Nephron (organoid): Measurements from ENCODE around the gene CCDC121.
"Not testable (repeated sequence)": the region's sequence is repeated elsewhere in the genome, so short reads cannot be mapped to it uniquely, and the experiment has no call there.

Experiments
- H3K27ac Mint-ChIP-seq, 3 experiments: 2 replicates each; pipeline ENCODE4 v1.8.0; 2020; ENCODE audit warnings: mixed read lengths in 3 of 3, mild to moderate bottlenecking in 2 of 3, moderate library complexity in 1 of 3
- H3K27me3 Mint-ChIP-seq: 2 replicates; pipeline ENCODE4 v1.8.0; 2021; ENCODE audit warnings: low read depth, mild to moderate bottlenecking, moderate library complexity, mixed read lengths
- H3K36me3 Mint-ChIP-seq: 2 replicates; pipeline ENCODE4 v1.8.0; 2020; ENCODE audit warnings: low read depth, mixed read lengths
- H3K4me1 Mint-ChIP-seq: 2 replicates; pipeline ENCODE4 v1.8.0; 2020; ENCODE audit warnings: mixed read lengths
- H3K4me3 Mint-ChIP-seq, 3 experiments: 2 replicates each; pipeline ENCODE4 v1.8.0; 2020; ENCODE audit warnings: mild to moderate bottlenecking in 3 of 3, mixed read lengths in 3 of 3, moderate library complexity in 2 of 3
- H3K9me3 Mint-ChIP-seq: 2 replicates; pipeline ENCODE4 v1.8.0; 2020; ENCODE audit warnings: mixed read lengths
- CTCF ChIP-seq, 3 experiments: fragments of 200-600 bp; sonication (generic); IDR thresholded peaks; one replicate each; pipeline ENCODE4 v1.5.0; 2021; ENCODE audit warnings: antibody characterized with exemption in 3 of 3; ENCODE audit not compliant: unreplicated experiment in 3 of 3

The CCDC121 gene

DNA sequence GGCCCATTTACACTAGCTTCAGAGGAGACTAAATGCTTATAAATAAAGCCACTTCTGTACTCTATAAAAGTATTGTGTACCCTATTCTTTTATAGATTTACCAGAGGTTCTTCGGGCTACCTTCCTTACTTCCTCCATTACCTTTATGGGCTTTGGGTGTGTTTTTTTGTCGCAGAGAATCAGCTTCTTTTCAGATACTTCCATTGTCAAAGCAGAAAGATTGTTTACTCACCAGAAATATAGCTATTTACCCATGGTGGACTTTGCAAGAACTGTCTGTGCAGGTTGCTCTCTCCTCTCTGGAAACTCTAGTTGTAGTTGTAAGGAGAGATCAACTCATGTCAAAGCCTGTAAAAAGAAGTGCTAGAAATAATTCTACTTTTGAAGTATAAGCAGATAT lies 14.8 kb downstream of the CCDC121 start:
- Mint-ChIP-seq H3K27me3 (no peaks in the 10 kb centered on the region), H3K4me1 (no peaks in the 10 kb centered on the region), H3K27ac (no peak overlapping the region), H3K4me3 (no peak overlapping the region), H3K9me3 (no peaks in the 10 kb centered on the region), H3K36me3 (peaks cover 64% of the 10 kb centered on the region)
- no peak for TF ChIP-seq CTCF (IDR thresholded peaks at IDR 0.05; ENCODE audit: unreplicated experiment in 3 of 3)

GRCh38 chr2:27606611-27607010 lies 22.2 kb downstream of the CCDC121 start:
- Mint-ChIP-seq H3K27ac (no peak overlapping the region), H3K9me3 (no peaks in the 10 kb centered on the region), H3K36me3 (peaks cover 64% of the 10 kb centered on the region), H3K27me3 (no peaks in the 10 kb centered on the region), H3K4me1 (no peaks in the 10 kb centered on the region), H3K4me3 (no peak overlapping the region)
- no peak for TF ChIP-seq CTCF (IDR thresholded peaks at IDR 0.05; ENCODE audit: unreplicated experiment in 3 of 3)

GRCh38 chr2:27596627-27597026 lies 32.2 kb downstream of the CCDC121 start:
- H3K4me1 Mint-ChIP-seq = no peaks in the 10 kb centered on the region
- H3K36me3 Mint-ChIP-seq = peaks cover 84% of the 10 kb centered on the region
- no peaks in the 10 kb centered on the region for H3K27me3 Mint-ChIP-seq
- H3K4me3 Mint-ChIP-seq = no peak overlapping the region
- peaks cover 41% of the 10 kb centered on the region for H3K9me3 Mint-ChIP-seq
- TF ChIP-seq CTCF (IDR thresholded peaks at IDR 0.05; ENCODE audit: unreplicated experiment in 3 of 3) = no peak
- no peak overlapping the region for H3K27ac Mint-ChIP-seq

DNA sequence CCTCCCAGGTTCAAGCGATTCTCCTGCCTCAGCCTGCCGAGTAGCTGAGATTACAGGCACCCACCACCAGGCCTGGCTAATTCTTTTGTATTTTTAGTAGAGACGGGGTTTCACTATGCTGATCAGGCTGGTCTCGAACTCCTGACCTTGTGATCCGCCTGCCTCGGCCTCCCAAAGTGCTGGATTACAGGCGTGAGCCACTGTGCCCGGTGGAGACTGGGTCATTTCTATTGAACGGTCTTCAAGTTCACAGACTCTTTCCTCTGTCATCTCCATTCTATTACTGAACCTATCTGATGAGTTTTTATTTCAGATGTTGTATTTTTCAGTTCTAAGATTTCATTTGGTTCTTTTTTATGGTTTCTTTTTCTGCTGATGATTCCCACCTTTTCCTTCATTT lies 33.4 kb downstream of the CCDC121 start:
- H3K4me1 Mint-ChIP-seq, H3K4me3 Mint-ChIP-seq, H3K27ac Mint-ChIP-seq, H3K27me3 Mint-ChIP-seq: not testable (repeated sequence)
- Mint-ChIP-seq H3K36me3 (peaks cover 79% of the 10 kb centered on the region), H3K9me3 (peaks cover 49% of the 10 kb centered on the region)

DNA sequence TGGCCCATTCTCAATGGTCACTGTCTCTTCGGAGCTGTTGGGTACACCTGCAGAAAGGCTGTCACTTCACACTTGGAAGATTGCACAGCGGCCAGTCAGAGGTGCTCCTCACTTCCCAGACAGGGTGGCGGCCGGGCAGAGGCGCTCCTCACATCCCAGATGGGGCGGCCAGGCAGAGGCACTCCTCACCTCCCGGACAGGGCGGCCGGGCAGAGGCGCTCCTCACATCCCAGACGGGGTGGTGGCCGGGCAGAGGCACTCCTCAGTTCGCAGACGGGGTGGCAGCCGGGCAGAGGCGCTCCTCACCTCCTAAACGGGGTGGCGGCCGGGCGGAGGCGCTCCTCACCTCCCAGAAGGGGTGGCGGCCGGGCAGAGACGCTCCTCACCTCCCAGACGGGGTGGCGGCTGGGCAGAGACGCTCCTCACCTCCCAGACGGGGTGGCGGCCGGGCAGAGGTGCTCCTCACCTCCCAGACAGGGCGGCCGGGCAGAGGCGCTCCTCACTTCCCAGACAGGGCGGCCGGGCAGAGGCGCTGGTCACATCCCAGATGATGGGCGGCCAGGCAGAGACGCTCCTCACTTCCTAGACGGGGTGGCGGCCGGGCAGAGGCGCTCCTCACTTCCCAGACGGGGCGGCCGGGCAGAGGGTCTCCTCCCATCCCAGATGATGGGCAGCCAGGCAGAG lies 34.6 kb downstream of the CCDC121 start:
- not testable (repeated sequence) for H3K4me3 Mint-ChIP-seq
- H3K9me3 Mint-ChIP-seq = peaks cover 61% of the 10 kb centered on the region

DNA sequence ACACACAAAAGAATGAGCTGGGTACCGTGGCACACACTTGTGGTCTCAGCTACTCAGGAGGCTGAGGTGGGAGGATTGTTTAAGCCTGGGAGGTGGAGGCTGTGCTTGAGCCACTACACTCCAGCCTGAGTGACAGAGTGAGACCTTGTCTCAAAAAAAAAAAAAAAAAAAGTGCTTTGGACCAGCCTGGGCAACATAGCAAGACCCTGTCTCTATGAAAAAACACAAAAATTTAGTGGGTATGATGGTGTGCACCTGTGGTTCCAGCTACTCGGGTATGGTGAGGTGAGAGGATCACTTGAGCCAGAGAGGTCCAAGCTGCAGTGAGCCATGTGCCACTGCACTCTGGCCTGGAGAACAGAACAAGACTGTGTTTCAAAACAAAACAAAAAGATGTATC lies 35.6 kb downstream of the CCDC121 start:
- no peak for TF ChIP-seq CTCF (IDR thresholded peaks at IDR 0.05; ENCODE audit: unreplicated experiment in 3 of 3)
- peaks cover 75% of the 10 kb centered on the region for H3K36me3 Mint-ChIP-seq
- H3K4me1 Mint-ChIP-seq = no peaks in the 10 kb centered on the region
- no peak overlapping the region for H3K27ac Mint-ChIP-seq
- H3K4me3 Mint-ChIP-seq = no peak overlapping the region
- H3K27me3 Mint-ChIP-seq = no peaks in the 10 kb centered on the region
- H3K9me3 Mint-ChIP-seq = peaks cover 62% of the 10 kb centered on the region

More for the DNA sequence above, 34.6 kb downstream of the CCDC121 start:
- H3K36me3 Mint-ChIP-seq = peaks cover 79% of the 10 kb centered on the region
- not testable (repeated sequence) for H3K4me1 Mint-ChIP-seq, H3K27me3 Mint-ChIP-seq, H3K27ac Mint-ChIP-seq

GRCh38 chr2:27591745-27592144 lies 37.1 kb downstream of the CCDC121 start:
- TF ChIP-seq CTCF (IDR thresholded peaks at IDR 0.05; ENCODE audit: unreplicated experiment in 3 of 3) = no peak
- Mint-ChIP-seq H3K27ac (no peak overlapping the region), H3K36me3 (peaks cover 73% of the 10 kb centered on the region), H3K4me3 (no peak overlapping the region), H3K9me3 (peaks cover 63% of the 10 kb centered on the region), H3K4me1 (no peaks in the 10 kb centered on the region), H3K27me3 (no peaks in the 10 kb centered on the region)
